ENCODE data around the gene RTEL1.

RTEL1 gene

GRCh38 chr20:63731410-63731809, 73.3 kb downstream of the RTEL1 start:
- Histone ChIP-seq H3K27ac (ENCODE audit: low read length) (no peak overlapping the region), H3K27me3 (ENCODE audit: control insufficient read depth, insufficient read depth, low read length) (no peaks in the 10 kb centered on the region), H3K4me1 (ENCODE audit: control insufficient read depth, insufficient read depth, low read length) (no peaks in the 10 kb centered on the region), H3K36me3 (ENCODE audit: control insufficient read depth, insufficient read depth, low read length) (peaks cover 11% of the 10 kb centered on the region; the same call in 1 of the 2 replicates), H3K9me3 (ENCODE audit: control insufficient read depth, insufficient read depth, low read length) (no peaks in the 10 kb centered on the region), H3K4me3 (ENCODE audit: low read length) (no peak overlapping the region)
- WGBS (ENCODE audit: insufficient coverage, insufficient read length) = no CpG with 5 or more reads among the region's 5 CpGs
- no peak for DNase-seq (ENCODE audit: low read depth, low spot score)

GRCh38 chr20:63732118-63733095, 74.3 kb downstream of the RTEL1 start:
- H3K36me3 ChIP-seq (ENCODE audit: control insufficient read depth, insufficient read depth, low read length) = peaks cover 11% of the 10 kb centered on the region; the same call in 1 of the 2 replicates
- no peaks in the 10 kb centered on the region for H3K4me1 ChIP-seq (ENCODE audit: control insufficient read depth, insufficient read depth, low read length)

GRCh38 chr20:63733117-63733516, 75.0 kb downstream of the RTEL1 start:
- peaks cover 11% of the 10 kb centered on the region; the same call in 1 of the 2 replicates for H3K36me3 ChIP-seq (ENCODE audit: control insufficient read depth, insufficient read depth, low read length)
- DNase-seq (ENCODE audit: low read depth, low spot score) = no peak
- no peaks in the 10 kb centered on the region for H3K27me3 ChIP-seq (ENCODE audit: control insufficient read depth, insufficient read depth, low read length)
- no CpG with 5 or more reads among the region's 13 CpGs for WGBS (ENCODE audit: insufficient coverage, insufficient read length)
- peaks cover 2% of the 10 kb centered on the region for H3K4me1 ChIP-seq (ENCODE audit: control insufficient read depth, insufficient read depth, low read length)
- H3K4me3 ChIP-seq (ENCODE audit: low read length) = no peak overlapping the region
- H3K27ac ChIP-seq (ENCODE audit: low read length) = no peak overlapping the region
- no peaks in the 10 kb centered on the region for H3K9me3 ChIP-seq (ENCODE audit: control insufficient read depth, insufficient read depth, low read length)

More at GRCh38 chr20:63732118-63733095, 74.3 kb downstream of the RTEL1 start:
- DNase-seq (ENCODE audit: low read depth, low spot score) = no peak
- WGBS (ENCODE audit: insufficient coverage, insufficient read length) = 90% methylated on average over 10 of the region's 38 CpGs
- H3K27me3 ChIP-seq (ENCODE audit: control insufficient read depth, insufficient read depth, low read length) = no peaks in the 10 kb centered on the region
- H3K4me3 ChIP-seq (ENCODE audit: low read length) = no peak overlapping the region
- H3K27ac ChIP-seq (ENCODE audit: low read length) = no peak overlapping the region
- H3K9me3 ChIP-seq (ENCODE audit: control insufficient read depth, insufficient read depth, low read length) = no peaks in the 10 kb centered on the region

GRCh38 chr20:63733579-63734081, 75.5 kb downstream of the RTEL1 start:
- H3K4me1 ChIP-seq (ENCODE audit: control insufficient read depth, insufficient read depth, low read length) = peaks cover 5% of the 10 kb centered on the region
- H3K27me3 ChIP-seq (ENCODE audit: control insufficient read depth, insufficient read depth, low read length) = no peaks in the 10 kb centered on the region
- H3K27ac ChIP-seq (ENCODE audit: low read length) = no peak overlapping the region
- H3K4me3 ChIP-seq (ENCODE audit: low read length) = no peak overlapping the region
- H3K9me3 ChIP-seq (ENCODE audit: control insufficient read depth, insufficient read depth, low read length) = no peaks in the 10 kb centered on the region
- H3K36me3 ChIP-seq (ENCODE audit: control insufficient read depth, insufficient read depth, low read length) = peaks cover 11% of the 10 kb centered on the region; the same call in 1 of the 2 replicates
- no CpG with 5 or more reads among the region's 18 CpGs for WGBS (ENCODE audit: insufficient coverage, insufficient read length)
- no peak for DNase-seq (ENCODE audit: low read depth, low spot score)

GRCh38 chr20:63734111-63734945, 76.2 kb downstream of the RTEL1 start:
- Histone ChIP-seq H3K27ac (ENCODE audit: low read length) (no peak overlapping the region), H3K27me3 (ENCODE audit: control insufficient read depth, insufficient read depth, low read length) (no peaks in the 10 kb centered on the region), H3K36me3 (ENCODE audit: control insufficient read depth, insufficient read depth, low read length) (peaks cover 11% of the 10 kb centered on the region; the same call in 1 of the 2 replicates), H3K4me3 (ENCODE audit: low read length) (no peak overlapping the region), H3K4me1 (ENCODE audit: control insufficient read depth, insufficient read depth, low read length) (peaks cover 5% of the 10 kb centered on the region), H3K9me3 (ENCODE audit: control insufficient read depth, insufficient read depth, low read length) (no peaks in the 10 kb centered on the region)
- DNase-seq (ENCODE audit: low read depth, low spot score) = no peak
- no CpG with 5 or more reads among the region's 25 CpGs for WGBS (ENCODE audit: insufficient coverage, insufficient read length)

DNA sequence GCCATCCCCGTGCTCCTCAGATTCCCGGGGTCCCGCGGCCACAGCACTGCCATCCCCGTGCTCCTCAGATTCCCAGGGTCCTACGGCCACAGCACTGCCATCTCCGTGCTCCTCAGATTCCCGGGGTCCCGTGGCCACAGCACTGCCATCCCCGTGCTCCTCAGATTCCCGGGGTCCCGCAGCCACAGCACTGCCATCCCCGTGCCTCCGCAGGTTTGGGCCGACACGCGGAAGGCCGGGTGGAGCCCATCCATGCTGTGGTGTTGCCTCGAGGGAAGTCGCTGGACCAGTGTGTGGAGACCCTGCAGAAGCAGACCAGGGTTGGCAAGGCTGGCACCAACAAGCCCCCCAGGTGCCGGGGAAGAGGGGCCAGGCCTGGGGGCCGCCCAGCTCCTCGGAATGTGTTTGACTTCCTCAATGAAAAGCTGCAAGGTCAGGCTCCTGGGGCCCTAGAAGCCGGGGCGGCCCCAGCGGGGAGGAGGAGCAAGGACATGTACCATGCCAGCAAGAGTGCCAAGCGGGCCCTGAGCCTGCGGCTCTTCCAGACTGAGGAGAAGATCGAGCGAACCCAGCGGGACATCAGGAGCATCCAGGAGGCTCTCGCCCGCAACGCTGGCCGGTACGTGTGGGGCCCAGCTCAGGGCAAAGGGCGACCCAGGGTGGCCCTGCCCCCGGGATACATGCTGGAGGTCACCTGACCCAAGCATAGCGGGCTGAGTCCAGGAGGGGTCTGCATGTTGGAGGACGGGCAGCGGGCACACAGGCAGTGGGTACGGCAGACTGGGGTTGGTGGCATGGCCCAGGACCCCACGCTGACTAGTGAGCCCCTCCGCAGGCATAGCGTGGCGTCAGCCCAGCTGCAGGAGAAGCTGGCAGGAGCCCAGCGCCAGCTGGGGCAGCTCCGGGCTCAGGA, 77.1 kb downstream of the RTEL1 start:
- WGBS (ENCODE audit: insufficient coverage, insufficient read length) = no CpG with 5 or more reads among the region's 48 CpGs
- Histone ChIP-seq H3K9me3 (ENCODE audit: control insufficient read depth, insufficient read depth, low read length) (no peaks in the 10 kb centered on the region), H3K4me3 (ENCODE audit: low read length) (no peak overlapping the region), H3K27me3 (ENCODE audit: control insufficient read depth, insufficient read depth, low read length) (no peaks in the 10 kb centered on the region), H3K36me3 (ENCODE audit: control insufficient read depth, insufficient read depth, low read length) (peaks cover 11% of the 10 kb centered on the region; the same call in 1 of the 2 replicates), H3K4me1 (ENCODE audit: control insufficient read depth, insufficient read depth, low read length) (peaks cover 5% of the 10 kb centered on the region), H3K27ac (ENCODE audit: low read length) (no peak overlapping the region)
- no peak for DNase-seq (ENCODE audit: low read depth, low spot score)

DNA sequence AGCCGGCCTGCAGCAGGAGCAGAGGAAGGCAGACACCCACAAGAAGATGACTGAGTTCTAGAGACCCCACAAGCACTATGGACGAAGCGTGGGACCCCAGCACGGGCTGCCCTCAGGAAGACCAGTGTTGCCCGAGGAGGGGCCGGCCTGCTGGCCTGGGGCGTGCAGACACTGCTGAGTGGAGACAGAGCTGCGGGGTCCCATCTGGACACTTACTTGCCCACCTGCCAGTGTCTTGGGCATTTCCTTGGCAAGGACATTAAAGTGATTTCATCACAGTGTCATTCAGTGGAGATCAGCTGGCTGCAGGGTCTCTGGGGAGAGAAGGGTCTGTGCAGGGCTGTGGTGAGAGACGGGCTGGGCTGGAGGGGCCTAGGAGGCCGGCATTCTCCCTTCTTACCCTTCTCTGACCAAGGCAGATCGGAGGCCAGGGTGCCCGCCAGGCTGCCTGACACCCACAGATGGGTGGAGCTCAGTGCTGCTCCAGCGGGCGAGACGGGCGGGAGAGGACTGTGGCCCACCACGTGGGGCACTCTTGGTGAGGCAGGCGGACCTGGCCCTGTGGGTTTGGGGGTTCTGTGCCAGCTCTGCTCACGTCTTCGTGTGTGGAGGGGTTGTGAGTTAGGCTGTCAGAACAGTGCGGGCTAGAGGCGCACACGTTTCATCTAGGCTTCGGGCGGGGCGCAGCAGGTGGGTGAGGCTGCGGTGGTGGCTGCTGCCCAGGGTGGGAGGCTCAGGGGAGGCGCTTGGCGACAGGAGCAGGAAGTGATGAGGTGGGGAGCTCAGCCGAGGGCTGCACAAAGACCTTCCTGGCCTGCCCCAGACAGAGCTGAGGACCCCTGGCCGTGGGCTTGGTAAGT, 78.0 kb downstream of the RTEL1 start, which contains the start of gene LIME1:
Gene LIME1, plus strand, starts transcription at position 806 of the 860 bp plus-strand sequence. CDS start 886 bp downstream, outside the sequence.
- no peak within 1 kb of the TSS for H3K27ac ChIP-seq (ENCODE audit: low read length)
- DNase-seq (ENCODE audit: low read depth, low spot score) = no peak

DNA sequence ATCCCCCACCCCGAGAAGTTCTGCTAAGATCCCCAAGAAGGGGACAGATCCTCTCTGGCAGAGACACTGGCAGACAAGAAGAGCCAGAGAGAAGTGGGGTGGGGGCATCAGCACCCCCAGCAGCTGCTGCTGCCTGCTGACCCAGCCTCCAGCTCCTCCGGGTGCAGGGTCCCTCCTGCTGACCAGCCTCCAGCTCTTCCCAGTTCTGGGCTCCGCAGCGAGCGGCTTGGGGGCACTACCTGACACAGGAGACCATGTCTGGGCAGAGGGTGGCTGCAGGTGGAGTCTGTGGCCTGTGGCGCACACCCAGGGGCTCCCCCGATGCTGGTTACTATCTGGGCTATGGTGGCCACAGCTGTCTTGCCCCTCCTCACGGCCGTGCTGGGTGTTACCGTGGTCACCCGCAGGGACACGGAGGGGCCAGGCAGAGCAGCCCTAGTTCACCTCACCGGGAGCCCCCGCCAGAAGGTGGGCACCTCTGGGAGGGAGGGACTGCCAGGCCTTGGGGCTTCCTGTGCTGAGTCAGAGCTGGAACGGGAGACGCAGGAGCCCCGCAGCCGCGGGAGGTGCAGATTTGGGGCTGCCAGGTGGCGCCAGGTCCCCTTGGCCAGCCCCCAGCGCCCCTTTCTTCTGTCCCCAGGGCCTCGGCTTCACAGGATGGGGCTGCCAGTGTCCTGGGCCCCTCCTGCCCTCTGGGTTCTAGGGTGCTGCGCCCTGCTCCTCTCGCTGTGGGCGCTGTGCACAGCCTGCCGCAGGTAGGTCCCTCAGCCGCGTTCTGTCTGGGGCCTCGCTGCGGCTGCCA, 79.0 kb downstream of the RTEL1 start:
- no CpG with 5 or more reads among the region's 30 CpGs for WGBS (ENCODE audit: insufficient coverage, insufficient read length)
- Histone ChIP-seq H3K4me1 (ENCODE audit: control insufficient read depth, insufficient read depth, low read length) (peaks cover 5% of the 10 kb centered on the region), H3K9me3 (ENCODE audit: control insufficient read depth, insufficient read depth, low read length) (no peaks in the 10 kb centered on the region), H3K27ac (ENCODE audit: low read length) (no peak overlapping the region), H3K27me3 (ENCODE audit: control insufficient read depth, insufficient read depth, low read length) (no peaks in the 10 kb centered on the region), H3K36me3 (ENCODE audit: control insufficient read depth, insufficient read depth, low read length) (peaks cover 13% of the 10 kb centered on the region), H3K4me3 (ENCODE audit: low read length) (no peak overlapping the region; the same call in 1 of the 2 replicates)
- no peak for DNase-seq (ENCODE audit: low read depth, low spot score)

More for the DNA sequence above, 78.0 kb downstream of the RTEL1 start, which contains the start of gene LIME1:
- peaks cover 11% of the 10 kb centered on the region; the same call in 1 of the 2 replicates for H3K36me3 ChIP-seq (ENCODE audit: control insufficient read depth, insufficient read depth, low read length)
- no CpG with 5 or more reads among the region's 31 CpGs for WGBS (ENCODE audit: insufficient coverage, insufficient read length)
- no peaks in the 10 kb centered on the region for H3K27me3 ChIP-seq (ENCODE audit: control insufficient read depth, insufficient read depth, low read length)
- peaks cover 5% of the 10 kb centered on the region for H3K4me1 ChIP-seq (ENCODE audit: control insufficient read depth, insufficient read depth, low read length)
- H3K9me3 ChIP-seq (ENCODE audit: control insufficient read depth, insufficient read depth, low read length) = no peaks in the 10 kb centered on the region
- no peak within 1 kb of the TSS; the same call in 1 of the 2 replicates for H3K4me3 ChIP-seq (ENCODE audit: low read length)

Data from iPS DF 6.9 (cell line).